Smooth muscle cell (in vitro differentiated cells): ENCODE data around the gene NDC1. TPM values are rescaled to one million over a fixed set of nuclear protein-coding genes. Genes with fewer than 3 reads are reported as not detected.
"Not testable (repeated sequence)": the region's sequence is repeated elsewhere in the genome, so short reads cannot be mapped to it uniquely, and the experiment has no call there.

Source experiments
- DNase-seq: peaks from one replicate; lab custom pipeline; 2025; ENCODE audit not compliant: unreplicated experiment; lab: John Stamatoyannopoulos, UW
- H2AFZ ChIP-seq: fragments of 200-600 bp; sonication (generic); 2 replicates; pipeline ENCODE4 v1.6.0; 2016; ENCODE audit warnings: antibody characterized with exemption, low read depth, mild to moderate bottlenecking
- H3F3A ChIP-seq: fragments of 200-600 bp; sonication (generic); 2 replicates; pipeline ENCODE4 v1.6.0; 2017; ENCODE audit warnings: antibody characterized with exemption, low read depth
- H3K27ac ChIP-seq: fragments of 200-600 bp; sonication (generic); 2 replicates; pipeline ENCODE4 v1.5.1; 2016; ENCODE audit warnings: low read depth, mild to moderate bottlenecking
- H3K27me3 ChIP-seq: fragments of 200-600 bp; sonication (generic); 2 replicates; pipeline ENCODE4 v1.6.1; 2016; ENCODE audit warnings: low read depth, mild to moderate bottlenecking
- H3K36me3 ChIP-seq: fragments of 200-600 bp; sonication (generic); 2 replicates; pipeline ENCODE4 v1.5.1; 2016; ENCODE audit warnings: low read depth
- H3K4me1 ChIP-seq: fragments of 200-600 bp; sonication (generic); 2 replicates; pipeline ENCODE4 v1.5.1; 2016; ENCODE audit warnings: low read depth
- H3K4me2 ChIP-seq: fragments of 200-600 bp; sonication (generic); 2 replicates; pipeline ENCODE4 v1.6.0; 2016; ENCODE audit warnings: mild to moderate bottlenecking
- H3K4me3 ChIP-seq: fragments of 200-600 bp; sonication (generic); 2 replicates; pipeline ENCODE4 v1.5.1; 2016; ENCODE audit warnings: mild to moderate bottlenecking
- H3K79me2 ChIP-seq: fragments of 200-600 bp; sonication (generic); 2 replicates; pipeline ENCODE4 v1.6.0; 2016; ENCODE audit warnings: low read depth, mild to moderate bottlenecking
- H3K9ac ChIP-seq: fragments of 200-600 bp; sonication (generic); 2 replicates; pipeline ENCODE4 v1.6.0; 2016; ENCODE audit warnings: low read depth
- H3K9me3 ChIP-seq: fragments of 200-600 bp; sonication (generic); replicated peaks from 2 replicates; pipeline ENCODE4 v1.5.1; 2016; ENCODE audit warnings: low read depth
- H4K20me1 ChIP-seq: fragments of 200-600 bp; sonication (generic); 2 replicates; pipeline ENCODE4 v1.6.0; 2016; ENCODE audit warnings: low read depth
- WGBS: methylation state at CpG from one replicate; pipeline ENCODE4 v1.1.7; 2016; ENCODE audit warnings: low lambda C conversion rate; 5-methylcytosine and 5-hydroxymethylcytosine counted together
- polyA plus RNA-seq: library from polyadenylated mRNA; unstranded; fragments of >200 nt; fragmentation: Nextera tagmentation; extraction: Ambion mirVana; gene quantifications from 2 replicates; pipeline ENCODE4 v1.2.1, GENCODE V29; 2016
- total RNA-seq: library from RNA; depleted of rRNA; stranded (reverse); fragments of >200 nt; gene quantifications from 2 replicates; pipeline ENCODE4 v1.2.3, GENCODE V29; 2014
- TF ChIP-seq, protein P1 (sequence below): fragments of 200-600 bp; sonication (generic); IDR thresholded peaks from 2 replicates; pipeline ENCODE4 v1.5.1; 2017; ENCODE audit warnings: borderline replicate concordance, mild to moderate bottlenecking, antibody characterized with exemption; ENCODE audit not compliant: insufficient read depth, poor library complexity, severe bottlenecking

The NDC1 gene, protein sequence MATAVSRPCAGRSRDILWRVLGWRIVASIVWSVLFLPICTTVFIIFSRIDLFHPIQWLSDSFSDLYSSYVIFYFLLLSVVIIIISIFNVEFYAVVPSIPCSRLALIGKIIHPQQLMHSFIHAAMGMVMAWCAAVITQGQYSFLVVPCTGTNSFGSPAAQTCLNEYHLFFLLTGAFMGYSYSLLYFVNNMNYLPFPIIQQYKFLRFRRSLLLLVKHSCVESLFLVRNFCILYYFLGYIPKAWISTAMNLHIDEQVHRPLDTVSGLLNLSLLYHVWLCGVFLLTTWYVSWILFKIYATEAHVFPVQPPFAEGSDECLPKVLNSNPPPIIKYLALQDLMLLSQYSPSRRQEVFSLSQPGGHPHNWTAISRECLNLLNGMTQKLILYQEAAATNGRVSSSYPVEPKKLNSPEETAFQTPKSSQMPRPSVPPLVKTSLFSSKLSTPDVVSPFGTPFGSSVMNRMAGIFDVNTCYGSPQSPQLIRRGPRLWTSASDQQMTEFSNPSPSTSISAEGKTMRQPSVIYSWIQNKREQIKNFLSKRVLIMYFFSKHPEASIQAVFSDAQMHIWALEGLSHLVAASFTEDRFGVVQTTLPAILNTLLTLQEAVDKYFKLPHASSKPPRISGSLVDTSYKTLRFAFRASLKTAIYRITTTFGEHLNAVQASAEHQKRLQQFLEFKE
- total RNA-seq (20.2 and 28.4 TPM in 2 replicates), polyA plus RNA-seq (4.9 and 5.5 TPM in 2 replicates)

DNA sequence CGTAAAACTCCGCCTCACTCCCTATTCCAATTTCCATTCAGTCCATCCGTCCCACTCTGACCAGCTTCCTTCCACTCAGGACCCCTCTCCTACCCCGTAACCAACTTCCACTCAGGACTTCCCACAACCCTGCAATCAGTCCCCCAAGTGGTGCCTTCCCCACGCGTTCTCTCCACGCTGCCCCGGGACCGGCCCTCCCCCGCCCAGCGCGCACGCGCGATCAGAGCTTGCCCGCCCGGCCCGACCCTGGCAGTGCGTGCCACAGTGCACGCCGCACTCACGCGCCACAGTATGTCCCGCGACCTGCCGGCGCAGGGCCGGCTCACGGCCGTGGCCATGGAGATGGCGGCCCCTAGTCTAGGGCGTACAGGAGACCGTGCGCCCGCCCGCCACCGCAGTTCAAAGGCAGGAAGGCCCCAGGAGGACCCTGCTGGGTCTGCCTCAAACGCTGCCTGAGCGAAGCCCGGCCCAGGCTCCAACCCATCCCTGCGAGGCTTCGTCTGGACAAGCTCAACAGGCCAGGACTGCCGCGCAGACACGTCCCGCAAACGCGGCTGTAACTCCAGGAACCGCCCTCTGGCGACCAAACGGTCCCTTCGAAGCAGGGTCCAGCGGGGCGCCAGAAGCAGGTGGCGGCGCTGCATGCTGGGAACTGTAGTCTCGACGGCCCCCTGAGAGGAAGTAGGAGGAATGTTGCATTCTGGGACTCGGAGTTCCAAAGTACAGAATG is at the start of gene NDC1:
Gene NDC1, minus strand, starts transcription at position 373 of the 730 bp plus-strand sequence. Its CDS starts 35 bp downstream, at position 338.
- no peaks in the 10 kb centered on the region for H3K27me3 ChIP-seq
- peak within 1 kb of the TSS; percentile 92 for H3K4me2 ChIP-seq
- no peaks in the 10 kb centered on the region for H3K9me3 ChIP-seq
- peak; percentile 90 for DNase-seq
- peak within 1 kb of the TSS; percentile 76 for H3K27ac ChIP-seq
- H3K79me2 ChIP-seq, result peaks cover 18% of the 10 kb centered on the region
- H3K36me3 ChIP-seq, result no peaks in the 10 kb centered on the region
- peak within 1 kb of the TSS; percentile 70 for H3K9ac ChIP-seq
- peak within 1 kb of the TSS; percentile 72 for H3K4me3 ChIP-seq
- H3K4me1 ChIP-seq, result peaks cover 8% of the 10 kb centered on the region
- peak within 1 kb of the TSS; percentile 93 for H2AFZ ChIP-seq
- no peaks in the 10 kb centered on the region for H4K20me1 ChIP-seq
- WGBS, result 2% methylated on average over 56 of the region's 59 CpGs
- TF ChIP-seq, protein P1, sequence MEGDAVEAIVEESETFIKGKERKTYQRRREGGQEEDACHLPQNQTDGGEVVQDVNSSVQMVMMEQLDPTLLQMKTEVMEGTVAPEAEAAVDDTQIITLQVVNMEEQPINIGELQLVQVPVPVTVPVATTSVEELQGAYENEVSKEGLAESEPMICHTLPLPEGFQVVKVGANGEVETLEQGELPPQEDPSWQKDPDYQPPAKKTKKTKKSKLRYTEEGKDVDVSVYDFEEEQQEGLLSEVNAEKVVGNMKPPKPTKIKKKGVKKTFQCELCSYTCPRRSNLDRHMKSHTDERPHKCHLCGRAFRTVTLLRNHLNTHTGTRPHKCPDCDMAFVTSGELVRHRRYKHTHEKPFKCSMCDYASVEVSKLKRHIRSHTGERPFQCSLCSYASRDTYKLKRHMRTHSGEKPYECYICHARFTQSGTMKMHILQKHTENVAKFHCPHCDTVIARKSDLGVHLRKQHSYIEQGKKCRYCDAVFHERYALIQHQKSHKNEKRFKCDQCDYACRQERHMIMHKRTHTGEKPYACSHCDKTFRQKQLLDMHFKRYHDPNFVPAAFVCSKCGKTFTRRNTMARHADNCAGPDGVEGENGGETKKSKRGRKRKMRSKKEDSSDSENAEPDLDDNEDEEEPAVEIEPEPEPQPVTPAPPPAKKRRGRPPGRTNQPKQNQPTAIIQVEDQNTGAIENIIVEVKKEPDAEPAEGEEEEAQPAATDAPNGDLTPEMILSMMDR, result no peak
- H3F3A ChIP-seq, result no peaks in the 10 kb centered on the region

DNA sequence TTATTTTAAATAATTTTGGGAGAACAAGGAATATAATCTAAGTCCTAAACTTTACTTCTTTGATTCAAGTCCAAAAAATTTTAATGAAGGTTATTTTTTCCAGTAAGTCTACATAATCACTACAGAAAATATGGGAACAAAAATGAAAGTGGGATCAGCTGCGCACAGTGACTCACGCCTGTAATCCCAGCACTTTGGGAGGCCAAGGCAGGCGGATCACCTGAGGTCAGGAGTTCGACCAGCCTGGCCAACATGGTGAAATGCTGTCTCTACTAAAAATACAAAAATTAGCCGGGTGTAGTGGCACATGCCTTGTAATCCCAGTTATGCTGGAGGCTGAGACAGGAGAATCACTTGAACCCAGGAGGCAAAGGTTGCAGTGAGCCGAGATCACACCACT is 45.5 kb upstream of the NDC1 start:
- not testable (repeated sequence) for H3K9me3 ChIP-seq, H4K20me1 ChIP-seq, H3K79me2 ChIP-seq, H3F3A ChIP-seq, H3K4me3 ChIP-seq, H3K27ac ChIP-seq, H2AFZ ChIP-seq, H3K36me3 ChIP-seq, H3K9ac ChIP-seq, H3K4me2 ChIP-seq, DNase-seq, H3K4me1 ChIP-seq, H3K27me3 ChIP-seq
- 99% methylated on average over 6 of the region's 6 CpGs for WGBS

DNA sequence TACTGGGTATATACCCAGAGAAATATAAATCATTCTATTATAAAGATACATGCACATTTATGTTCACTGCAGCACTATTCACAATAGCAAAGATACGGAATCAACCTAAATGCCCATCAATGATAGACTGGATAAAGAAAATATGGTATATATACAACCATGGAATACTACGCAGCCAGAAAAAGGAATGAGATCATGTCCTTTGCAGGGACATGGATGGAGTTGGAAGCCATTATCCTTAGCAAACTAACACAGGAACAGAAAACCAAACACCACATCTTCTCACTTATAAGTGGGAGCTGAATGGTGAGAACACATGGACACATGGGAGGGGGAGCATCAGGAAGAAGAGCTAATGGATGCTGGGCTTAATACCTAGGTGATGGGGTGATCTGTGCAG is 43.8 kb upstream of the NDC1 start:
- not testable (repeated sequence) for H3F3A ChIP-seq, H3K79me2 ChIP-seq, H3K4me3 ChIP-seq, H2AFZ ChIP-seq, H3K36me3 ChIP-seq, H3K27ac ChIP-seq, H3K4me1 ChIP-seq, H3K9me3 ChIP-seq, H4K20me1 ChIP-seq, H3K4me2 ChIP-seq, DNase-seq, H3K9ac ChIP-seq, H3K27me3 ChIP-seq
- WGBS, result 97% methylated on average over 2 of the region's 2 CpGs

DNA sequence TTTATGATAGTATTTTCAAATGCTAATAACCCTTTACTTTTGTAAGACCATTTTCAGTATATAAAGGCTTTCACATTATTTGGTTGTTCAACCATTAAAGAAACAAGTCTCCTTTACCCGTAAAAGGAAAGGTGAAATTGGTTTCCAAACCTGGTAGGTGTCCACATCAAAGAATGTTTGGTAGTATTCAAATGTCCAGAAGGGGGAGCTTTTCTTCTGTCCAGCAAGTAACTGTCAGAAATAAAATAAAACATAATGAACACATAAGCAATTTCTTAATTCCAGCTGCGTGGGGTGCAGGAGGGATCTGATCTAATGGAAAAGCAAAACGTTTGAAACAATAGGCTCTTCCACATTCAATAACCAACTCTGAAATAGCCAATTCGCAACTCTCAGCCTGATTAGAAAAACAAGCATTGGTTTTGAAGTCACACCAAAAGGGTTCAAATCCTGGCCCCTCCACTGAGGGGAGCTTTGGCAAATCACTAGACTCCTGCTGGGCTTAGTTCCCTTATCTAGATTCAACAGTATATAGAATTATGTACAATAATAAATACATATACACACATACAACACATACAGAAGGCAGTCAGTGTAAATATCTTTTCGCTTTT is 40.5 kb upstream of the NDC1 start:
- no peak overlapping the region for H3K27ac ChIP-seq
- no peaks in the 10 kb centered on the region for H3K79me2 ChIP-seq
- no peak overlapping the region for H2AFZ ChIP-seq
- H3K36me3 ChIP-seq, result peaks cover 4% of the 10 kb centered on the region
- 66% methylated on average over 5 of the region's 5 CpGs for WGBS
- H3K27me3 ChIP-seq, result no peaks in the 10 kb centered on the region
- no peak overlapping the region for H3K4me2 ChIP-seq
- H4K20me1 ChIP-seq, result no peaks in the 10 kb centered on the region
- TF ChIP-seq, protein P1, result peak; percentile 60
- H3K9me3 ChIP-seq, result no peaks in the 10 kb centered on the region
- no peak overlapping the region for H3K9ac ChIP-seq
- no peaks in the 10 kb centered on the region for H3F3A ChIP-seq
- H3K4me3 ChIP-seq, result no peak overlapping the region
- no peak for DNase-seq
- no peaks in the 10 kb centered on the region for H3K4me1 ChIP-seq

DNA sequence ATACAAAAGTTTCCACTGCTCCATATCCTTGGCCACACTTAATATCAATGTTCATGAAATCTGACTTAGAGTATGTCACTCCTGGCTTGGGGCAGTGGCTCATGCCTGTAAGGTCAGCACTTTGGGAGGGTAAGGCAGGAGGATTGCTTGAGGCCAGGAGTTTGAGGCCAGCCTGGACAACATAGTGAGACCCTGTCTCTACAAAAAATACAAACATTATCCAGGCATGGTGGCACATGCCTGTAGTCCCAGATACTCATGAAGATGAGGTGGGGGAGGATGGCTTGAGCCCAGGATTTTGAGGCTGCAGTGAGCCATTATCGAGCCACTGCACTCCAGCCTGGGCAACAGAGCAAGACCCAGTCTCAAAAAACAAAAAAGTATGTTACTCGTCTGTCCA is 37.1 kb upstream of the NDC1 start:
- DNase-seq, H3K27me3 ChIP-seq, H3K36me3 ChIP-seq, H3K79me2 ChIP-seq, H3K9ac ChIP-seq, H3F3A ChIP-seq, H3K9me3 ChIP-seq, H3K4me1 ChIP-seq, H3K4me2 ChIP-seq, H2AFZ ChIP-seq, H4K20me1 ChIP-seq, H3K27ac ChIP-seq, H3K4me3 ChIP-seq: not testable (repeated sequence)
- WGBS, result 96% methylated on average over 2 of the region's 2 CpGs
